K562 (cell line): ENCODE measurements around the gene LRRC31. TPM values are rescaled to one million over a fixed set of nuclear protein-coding genes. Genes with fewer than 3 reads are reported as not detected.
A peak's percentile ranks its signal among the peaks of the same experiment; 100 is the strongest.

Experiments used
- ATAC-seq: fragments of 200-7000 bp; cut with Tn5 transposase; 3 replicates; pipeline ENCODE4 v1.9.1; 2020; ENCODE audit warnings: moderate library complexity
- BruUV-seq: library from RNA; stranded (reverse); fragments of 400-500 nt; replicated peaks from 2 replicates; lab custom pipeline; 2021; lab: Mats Ljungman, UMichigan
- CTCF ChIA-PET: fragments of 300-600 bp; formaldehyde crosslinking; extraction: SDS; loops from one replicate; lab custom pipeline; 2021; ENCODE audit warnings: low intra/inter-chr PET ratio; lab: Yijun Ruan, JAX
- POLR2A ChIA-PET: fragments of 300-600, 350-650 bp; sonication (Branson Sonifier 250); formaldehyde crosslinking; extraction: SDS; loops from one replicate; lab custom pipeline; 2021; ENCODE audit warnings: antibody characterized with exemption, inconsistent platforms; lab: Yijun Ruan, JAX
- DNase-seq, 4 experiments: peaks; one replicate each; pipeline versions ENCODE4 v3.0.0 to v3.0.0-alpha.2; 2011 to 2018; ENCODE audit warnings: low spot score in 3 of 4, mixed read lengths in 3 of 4; ENCODE audit errors: extremely low read depth in 1 of 4
- FAIRE-seq: peaks from 2 replicates; lab custom pipeline; 2011; peaks lifted over from hg19 to GRCh38; lab: Jason Lieb, UNC
- H2AFZ ChIP-seq: 2 replicates; pipeline ENCODE4 v1.6.0; 2011; ENCODE audit warnings: low read depth, low read length, control low read depth, inconsistent platforms
- H3K27ac ChIP-seq: fragments of 200-600 bp; 3 replicates; pipeline ENCODE4 v1.8.0; 2011; ENCODE audit warnings: low read depth, mild to moderate bottlenecking, control low read depth, inconsistent platforms, low read length, moderate library complexity, mixed read lengths; ENCODE audit errors: extremely low read depth
- H3K27me3 ChIP-seq, 2 experiments: fragments of 300-600 bp in 1 of 2; 2 replicates in 1 of 2; 3 replicates in 1 of 2; pipeline versions ENCODE4 v1.6.0 to v1.8.0; 2011; ENCODE audit warnings: inconsistent platforms in 2 of 2, low read length in 2 of 2, mild to moderate bottlenecking in 1 of 2, mixed read lengths in 1 of 2, moderate library complexity in 1 of 2; ENCODE audit not compliant: control insufficient read depth in 2 of 2, insufficient read depth in 2 of 2
- H3K36me3 ChIP-seq: fragments of 300-600 bp; 3 replicates; pipeline ENCODE4 v1.8.0; 2011; ENCODE audit warnings: mild to moderate bottlenecking, low read length, inconsistent platforms; ENCODE audit not compliant: control insufficient read depth, insufficient read depth
- H3K4me1 ChIP-seq, 2 experiments: fragments of 200-600 bp in 1 of 2; replicated peaks in 1 of 2; 2 replicates in 1 of 2; 3 replicates in 1 of 2; pipeline versions ENCODE4 v1.5.1 to v1.8.0; 2011; ENCODE audit warnings: inconsistent platforms in 2 of 2, low read length in 2 of 2, mild to moderate bottlenecking in 1 of 2, mixed read lengths in 1 of 2, moderate library complexity in 1 of 2; ENCODE audit not compliant: control insufficient read depth in 2 of 2, insufficient read depth in 2 of 2
- H3K4me2 ChIP-seq: 2 replicates; pipeline ENCODE4 v1.6.1; 2011; ENCODE audit warnings: low read length, control low read depth, inconsistent platforms, mixed read lengths; ENCODE audit not compliant: insufficient read depth
- H3K4me3 ChIP-seq: fragments of 200-600 bp; sonication (generic), shearing (Covaris generic); 2 replicates; pipeline ENCODE4 v1.5.1; 2016; ENCODE audit warnings: control low read depth, inconsistent platforms
- H3K79me2 ChIP-seq: fragments of 200-600 bp; 3 replicates; pipeline ENCODE4 v1.8.0; 2011; ENCODE audit warnings: low read length, inconsistent platforms; ENCODE audit not compliant: control insufficient read depth, insufficient read depth
- H3K9ac ChIP-seq, 2 experiments: 2 replicates each; pipeline versions ENCODE4 v1.6.0 to v1.6.1; 2011; ENCODE audit warnings: low read depth in 2 of 2, low read length in 2 of 2, control low read depth in 1 of 2, inconsistent platforms in 1 of 2, mild to moderate bottlenecking in 1 of 2, mixed read lengths in 1 of 2; ENCODE audit not compliant: insufficient read depth in 1 of 2
- H3K9me1 ChIP-seq: one replicate; pipeline ENCODE4 v1.6.0; 2011; ENCODE audit warnings: inconsistent platforms, mild to moderate bottlenecking, low read length, moderate library complexity; ENCODE audit not compliant: control insufficient read depth, insufficient read depth
- H3K9me3 ChIP-seq: replicated peaks from 2 replicates; pipeline ENCODE4 v1.5.1; 2011; ENCODE audit warnings: low read depth, low read length, inconsistent platforms; ENCODE audit not compliant: control insufficient read depth, insufficient read depth
- H4K20me1 ChIP-seq: replicated peaks from 2 replicates; pipeline ENCODE4 v1.6.1; 2011; ENCODE audit warnings: low read length, inconsistent platforms, mixed read lengths; ENCODE audit not compliant: control insufficient read depth, insufficient read depth
- AFF4 ChIP-seq: sonication (generic); formaldehyde crosslinking; IDR thresholded peaks from 2 replicates; pipeline ENCODE4 v1.8.0; 2023; ENCODE audit warnings: mild to moderate bottlenecking, missing genetic modification reagents
- E2F3 ChIP-seq: fragments of 250-450 bp; sonication (Bioruptor Pico); IDR thresholded peaks from 2 replicates; pipeline ENCODE4 v1.4.0; 2020; ENCODE audit warnings: mild to moderate bottlenecking
- ELF1 ChIP-seq: fragments of 200-800 bp; sonication (Bioruptor generic); IDR thresholded peaks from 2 replicates; pipeline ENCODE4 v1.6.1; 2016; ENCODE audit warnings: missing genetic modification characterization, missing compliant biosample characterization
- KAT8 ChIP-seq: fragments of 450-650 bp; IDR thresholded peaks from 2 replicates; pipeline ENCODE4 v1.6.1; 2016; ENCODE audit warnings: low read depth, mild to moderate bottlenecking
- KLF1 ChIP-seq: fragments of 450-650 bp; IDR thresholded peaks from 2 replicates; pipeline ENCODE4 v1.6.1; 2016; ENCODE audit warnings: missing genetic modification characterization, missing compliant biosample characterization
- NR4A1 ChIP-seq, 2 experiments: fragments of 250-450 bp in 1 of 2; fragments of 450-650 bp in 1 of 2; sonication (Bioruptor Pico) in 1 of 2; IDR thresholded peaks; 2 replicates each; pipeline versions ENCODE4 v1.4.0 to v1.6.1; 2016 to 2020; ENCODE audit warnings: mild to moderate bottlenecking in 2 of 2, missing compliant biosample characterization in 1 of 2, missing genetic modification characterization in 1 of 2, moderate library complexity in 1 of 2
- SMARCA5 ChIP-seq: fragments of 450-650 bp; IDR thresholded peaks from 2 replicates; pipeline ENCODE4 v1.6.1; 2016
- TRIM24 ChIP-seq, 2 experiments: fragments of 450-650 bp; IDR thresholded peaks; 2 replicates each; pipeline ENCODE4 v1.6.1; 2016
- ZNF133 ChIP-seq: fragments of 250-450 bp; sonication (Bioruptor Pico); IDR thresholded peaks from 2 replicates; pipeline ENCODE4 v1.4.0; 2020; ENCODE audit warnings: mild to moderate bottlenecking
- ZNF184 ChIP-seq: sonication (generic); formaldehyde crosslinking; IDR thresholded peaks from 2 replicates; pipeline ENCODE4 v1.5.0; 2020; ENCODE audit warnings: missing genetic modification reagents
- ZNF280B ChIP-seq: fragments of 250-450 bp; sonication (Bioruptor Pico); IDR thresholded peaks from 2 replicates; pipeline ENCODE4 v1.5.1; 2021; ENCODE audit warnings: mild to moderate bottlenecking
- ZNF75A ChIP-seq: fragments of 450-650 bp; formaldehyde crosslinking; IDR thresholded peaks from 2 replicates; pipeline ENCODE4 v1.4.0; 2020; ENCODE audit warnings: mild to moderate bottlenecking
- WGBS: fragments of 100-300 bp; shearing (Covaris generic); methylation state at CpG from one replicate; pipeline ENCODE4 v1.1.6; 2016; ENCODE audit warnings: low coverage, mixed read lengths; ENCODE audit not compliant: insufficient coverage; ENCODE audit errors: missing lambda C conversion rate; 5-methylcytosine and 5-hydroxymethylcytosine counted together
- in situ Hi-C: fragments of 300-500 bp; cut with MboI; formaldehyde crosslinking; loops from 4 replicates; pipeline ENCODE4 v1.15.0; 2018; ENCODE audit warnings: inconsistent platforms, mixed read lengths
- intact Hi-C: fragments of 100-400 bp; cut with micrococcal nuclease; formaldehyde crosslinking; loops from 2 replicates; pipeline ENCODE4 v1.14.2; 2022
- polyA plus RNA-seq, 8 experiments: library from polyadenylated mRNA; depleted of rRNA in 4 of 8; stranded (reverse) in 5 of 8; unstranded in 3 of 8; fragments of >200 nt; fragmentation: Nextera tagmentation in 2 of 8; fragmentation: Illumina TruSeq in 1 of 8; extraction: Ambion mirVana in 2 of 8; extraction: Trizol in 1 of 8; gene quantifications; 2 replicates each; pipeline versions ENCODE4 v1.2.1 to v1.2.3, GENCODE V29; 2011 to 2014; ENCODE audit warnings: inconsistent platforms in 1 of 8, missing spikeins in 1 of 8
- total RNA-seq, 7 experiments: library from RNA; depleted of rRNA in 6 of 7; stranded (reverse); fragments of >200 nt in 6 of 7; fragmentation: Illumina TruSeq in 2 of 7; extraction: Trizol in 2 of 7; gene quantifications; 2 replicates each; pipeline versions ENCODE4 v1.2.1 to v1.2.3, GENCODE V29; 2011 to 2021; ENCODE audit warnings: low replicate concordance in 1 of 7

The LRRC31 gene
- total and polyA plus RNA-seq, 9 of the 15 experiments (the other 6 are each of a cell fraction or from before 2014, with no cell fraction given), result not detected

- no peak for TF ChIP-seq ZNF280B (CRISPR knock-in tag)
- TF ChIP-seq, all 486 proteins: peak for 0
Observed at GRCh38 chr3:169838511-169839030, 31.2 kb downstream of the LRRC31 start (continued).

- Histone ChIP-seq H3K9ac (no peak overlapping the region; a peak in 1 of 4 replicates), H2AFZ (peak overlapping the region; percentile 22; the same call in 1 of the 2 replicates), H4K20me1 (no peaks in the 10 kb centered on the region), H3K4me3 (no peak overlapping the region), H3K36me3 (no peaks in the 10 kb centered on the region), H3K9me3 (no peaks in the 10 kb centered on the region), H3K27ac (no peak overlapping the region), H3K9me1 (no peaks in the 10 kb centered on the region), H3K4me2 (no peak overlapping the region), H3K4me1 (no peaks in the 10 kb centered on the region), H3K27me3 (peaks cover 0 to 6% of the 10 kb centered on the region in 2 experiments; a peak in 3 of 5 replicates), H3K79me2 (no peaks in the 10 kb centered on the region)
- ChIA-PET POLR2A (no interaction called here), CTCF (no interaction called here)
- FAIRE-seq, result no peak
- no peak for DNase-seq
- BruUV-seq, result no TSS peak
- no peak for TF ChIP-seq AFF4 (CRISPR knock-in tag)
- no peak for TF ChIP-seq KAT8
- no peak for TF ChIP-seq E2F3 (CRISPR knock-in tag)
- TF ChIP-seq ELF1 (tag), result no peak
- no peak for TF ChIP-seq NR4A1 (CRISPR knock-in tag; IDR thresholded peaks at IDR 0.05)
- no peak for TF ChIP-seq NR4A1 (tag; IDR thresholded peaks at IDR 0.05)
- TF ChIP-seq ZNF133, result no peak
- no peak for TF ChIP-seq TRIM24 (IDR thresholded peaks at IDR 0.05)
- no peak for TF ChIP-seq ZNF75A (CRISPR knock-in tag)
- TF ChIP-seq ZNF184, result no peak
- no peak for TF ChIP-seq SMARCA5
- no peak for TF ChIP-seq KLF1 (tag)
- 52% methylated on average over 3 of the region's 3 CpGs for WGBS
- in situ Hi-C loops (no loop called here), intact Hi-C loops (no loop called here)
- ATAC-seq, result peak; percentile 41; the same call in 2 of the 3 replicates
Observed at GRCh38 chr3:169836942-169837275, 32.8 kb downstream of the LRRC31 start.
